ENCODE results near the gene ENTREP1.

Gene ENTREP1

DNA sequence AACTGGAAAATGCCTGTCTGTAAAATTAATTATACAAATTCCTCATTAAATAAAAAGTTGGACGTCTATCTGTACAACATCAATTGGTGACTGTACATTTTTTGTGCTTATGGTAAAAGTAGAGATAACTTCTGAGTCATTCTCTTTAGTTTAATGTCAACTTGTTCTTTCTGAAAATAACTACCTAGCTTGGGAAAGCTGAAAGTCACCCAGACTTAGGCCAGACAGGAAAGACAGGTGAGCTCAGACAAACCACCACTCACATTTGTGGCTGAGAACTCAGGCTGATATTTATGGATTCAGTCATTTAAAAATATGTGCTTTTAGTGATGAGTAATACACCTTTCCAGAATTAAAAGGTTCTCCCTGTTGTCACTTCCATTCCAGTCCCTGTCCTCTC lies 31.9 kb upstream of the ENTREP1 start:
- no peaks in the 10 kb centered on the region for H3K9me2 ChIP-seq (replicated peaks; ENCODE audit: insufficient read depth, low read length)
- H2AFZ ChIP-seq (ENCODE audit: low read depth, low read length, severe bottlenecking), result no peak overlapping the region
- no peaks in the 10 kb centered on the region for H3K36me3 ChIP-seq (ENCODE audit: low read length)
- TF ChIP-seq, protein P1, sequence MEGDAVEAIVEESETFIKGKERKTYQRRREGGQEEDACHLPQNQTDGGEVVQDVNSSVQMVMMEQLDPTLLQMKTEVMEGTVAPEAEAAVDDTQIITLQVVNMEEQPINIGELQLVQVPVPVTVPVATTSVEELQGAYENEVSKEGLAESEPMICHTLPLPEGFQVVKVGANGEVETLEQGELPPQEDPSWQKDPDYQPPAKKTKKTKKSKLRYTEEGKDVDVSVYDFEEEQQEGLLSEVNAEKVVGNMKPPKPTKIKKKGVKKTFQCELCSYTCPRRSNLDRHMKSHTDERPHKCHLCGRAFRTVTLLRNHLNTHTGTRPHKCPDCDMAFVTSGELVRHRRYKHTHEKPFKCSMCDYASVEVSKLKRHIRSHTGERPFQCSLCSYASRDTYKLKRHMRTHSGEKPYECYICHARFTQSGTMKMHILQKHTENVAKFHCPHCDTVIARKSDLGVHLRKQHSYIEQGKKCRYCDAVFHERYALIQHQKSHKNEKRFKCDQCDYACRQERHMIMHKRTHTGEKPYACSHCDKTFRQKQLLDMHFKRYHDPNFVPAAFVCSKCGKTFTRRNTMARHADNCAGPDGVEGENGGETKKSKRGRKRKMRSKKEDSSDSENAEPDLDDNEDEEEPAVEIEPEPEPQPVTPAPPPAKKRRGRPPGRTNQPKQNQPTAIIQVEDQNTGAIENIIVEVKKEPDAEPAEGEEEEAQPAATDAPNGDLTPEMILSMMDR (IDR thresholded peaks at IDR 0.05; ENCODE audit: insufficient read depth, low read length, poor library complexity, severe bottlenecking), result no peak
- no peak for TF ChIP-seq EZH2phosphoT487 (conservative IDR thresholded peaks at IDR 0.05; ENCODE audit: low read length)
- no peaks in the 10 kb centered on the region for H4K20me1 ChIP-seq (ENCODE audit: low read depth, low read length)
- H3F3A ChIP-seq (ENCODE audit: insufficient read depth), result no peaks in the 10 kb centered on the region
- H3K4me2 ChIP-seq (ENCODE audit: low read depth, low read length, poor library complexity, severe bottlenecking), result no peak overlapping the region
- H3K9me3 ChIP-seq (ENCODE audit: insufficient read depth, low read length), result no peaks in the 10 kb centered on the region
- no peak overlapping the region for H3K27ac ChIP-seq (ENCODE audit: low read depth, low read length)
- no peak overlapping the region for H3K9ac ChIP-seq (ENCODE audit: low read length)
- no peak overlapping the region for H3K4me3 ChIP-seq (ENCODE audit: insufficient read depth, low read length, poor library complexity, severe bottlenecking)
- no peaks in the 10 kb centered on the region for H3K27me3 ChIP-seq (ENCODE audit: low read length)
- H3K79me2 ChIP-seq (ENCODE audit: insufficient read depth, low read length), result no peaks in the 10 kb centered on the region

DNA sequence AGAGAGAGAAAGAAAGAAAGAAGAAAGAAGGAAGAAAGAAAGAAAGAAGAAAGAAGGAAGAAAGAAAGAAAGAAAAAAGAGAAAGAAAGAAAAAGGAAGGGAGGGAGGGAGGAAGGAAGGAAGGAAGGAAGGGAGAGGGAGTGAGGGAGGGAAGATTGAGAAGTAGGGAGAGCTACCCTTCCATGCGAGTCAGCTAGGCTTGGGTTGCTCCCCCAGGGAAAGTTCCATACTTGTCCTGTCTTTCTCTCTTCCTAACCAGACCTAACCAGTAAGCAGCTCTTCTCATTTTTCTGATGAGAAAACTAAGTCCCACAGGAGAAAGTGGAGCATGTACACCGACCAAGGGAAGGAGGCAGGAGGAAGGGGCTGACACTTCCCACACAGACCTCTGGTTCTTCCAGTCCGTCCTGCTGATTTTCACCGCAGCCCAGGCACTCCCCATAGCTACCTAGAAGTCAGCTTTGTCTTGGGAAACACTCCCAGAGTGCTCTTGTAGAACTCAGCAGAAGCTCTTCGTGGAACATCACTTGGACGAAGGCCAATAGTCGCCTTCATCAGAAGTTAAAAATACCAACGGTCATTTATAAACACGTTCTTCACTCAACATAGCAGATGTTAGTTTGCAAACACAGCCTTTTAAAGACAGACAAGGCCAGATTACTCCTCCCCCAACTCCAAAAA lies 29.0 kb upstream of the ENTREP1 start:
- H3K79me2 ChIP-seq (ENCODE audit: insufficient read depth, low read length), result no peaks in the 10 kb centered on the region
- H3K9ac ChIP-seq (ENCODE audit: low read length), result no peak overlapping the region
- no peaks in the 10 kb centered on the region for H3K9me2 ChIP-seq (replicated peaks; ENCODE audit: insufficient read depth, low read length)
- no peaks in the 10 kb centered on the region for H3K27me3 ChIP-seq (ENCODE audit: low read length)
- H3K4me3 ChIP-seq (ENCODE audit: insufficient read depth, low read length, poor library complexity, severe bottlenecking), result no peak overlapping the region
- no peaks in the 10 kb centered on the region for H3F3A ChIP-seq (ENCODE audit: insufficient read depth)
- TF ChIP-seq EZH2phosphoT487 (conservative IDR thresholded peaks at IDR 0.05; ENCODE audit: low read length), result no peak
- TF ChIP-seq, protein P1 (IDR thresholded peaks at IDR 0.05; ENCODE audit: insufficient read depth, low read length, poor library complexity, severe bottlenecking), result no peak
- H3K36me3 ChIP-seq (ENCODE audit: low read length), result no peaks in the 10 kb centered on the region
- H2AFZ ChIP-seq (ENCODE audit: low read depth, low read length, severe bottlenecking), result no peak overlapping the region
- no peak overlapping the region for H3K4me2 ChIP-seq (ENCODE audit: low read depth, low read length, poor library complexity, severe bottlenecking)
- no peak overlapping the region for H3K27ac ChIP-seq (ENCODE audit: low read depth, low read length)
- H4K20me1 ChIP-seq (ENCODE audit: low read depth, low read length), result no peaks in the 10 kb centered on the region
- no peaks in the 10 kb centered on the region for H3K9me3 ChIP-seq (ENCODE audit: insufficient read depth, low read length)

DNA sequence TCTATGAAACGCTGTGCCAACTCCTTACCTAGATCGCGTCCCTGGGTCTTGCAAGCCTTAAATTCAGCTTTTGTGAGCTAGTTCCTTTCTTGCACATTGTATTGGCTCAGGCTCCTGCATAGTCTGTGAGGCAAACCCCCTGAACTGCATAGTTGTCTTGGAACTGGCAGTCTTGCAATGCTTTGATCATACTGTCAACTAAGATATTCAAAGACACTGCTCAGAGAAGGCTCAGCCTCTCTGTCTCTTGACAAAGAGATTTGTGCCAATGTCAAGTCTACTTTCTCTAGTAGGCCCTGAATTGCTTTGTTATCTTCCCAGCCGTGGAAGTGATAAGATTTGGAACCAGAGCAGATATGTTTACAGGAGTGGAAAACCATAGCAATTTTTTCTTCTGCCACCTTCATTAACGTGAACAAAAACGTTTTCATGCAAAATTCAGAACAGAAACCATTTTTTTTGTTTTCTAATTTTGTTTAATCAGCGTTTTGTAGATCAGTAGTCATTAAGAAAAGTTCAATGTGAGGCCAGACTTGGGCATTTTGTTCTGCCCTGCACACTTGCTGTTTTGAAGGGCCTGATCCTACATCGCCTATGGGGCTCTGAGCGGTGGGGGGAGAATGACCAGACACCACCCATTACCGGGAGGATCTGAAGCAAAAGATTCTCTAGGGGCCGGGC lies 27.6 kb upstream of the ENTREP1 start:
- H3K9ac ChIP-seq (ENCODE audit: low read length), result no peak overlapping the region
- no peak for TF ChIP-seq EZH2phosphoT487 (conservative IDR thresholded peaks at IDR 0.05; ENCODE audit: low read length)
- TF ChIP-seq, protein P1 (IDR thresholded peaks at IDR 0.05; ENCODE audit: insufficient read depth, low read length, poor library complexity, severe bottlenecking), result no peak

More for the DNA sequence above, 27.6 kb upstream of the ENTREP1 start:
- no peaks in the 10 kb centered on the region for H3K9me2 ChIP-seq (replicated peaks; ENCODE audit: insufficient read depth, low read length)
- no peaks in the 10 kb centered on the region for H3K27me3 ChIP-seq (ENCODE audit: low read length)
- H3K4me3 ChIP-seq (ENCODE audit: insufficient read depth, low read length, poor library complexity, severe bottlenecking), result no peak overlapping the region
- H2AFZ ChIP-seq (ENCODE audit: low read depth, low read length, severe bottlenecking), result no peak overlapping the region
- no peak overlapping the region for H3K4me2 ChIP-seq (ENCODE audit: low read depth, low read length, poor library complexity, severe bottlenecking)
- H4K20me1 ChIP-seq (ENCODE audit: low read depth, low read length), result no peaks in the 10 kb centered on the region
- H3K79me2 ChIP-seq (ENCODE audit: insufficient read depth, low read length), result no peaks in the 10 kb centered on the region
- H3F3A ChIP-seq (ENCODE audit: insufficient read depth), result no peaks in the 10 kb centered on the region
- no peak overlapping the region for H3K27ac ChIP-seq (ENCODE audit: low read depth, low read length)
- no peaks in the 10 kb centered on the region for H3K36me3 ChIP-seq (ENCODE audit: low read length)
- H3K9me3 ChIP-seq (ENCODE audit: insufficient read depth, low read length), result no peaks in the 10 kb centered on the region
